Esophagus muscularis mucosa (tissue), 4 donors: Measurements from ENCODE around the gene MAK. TPM values are rescaled to one million over a fixed set of nuclear protein-coding genes. Genes with fewer than 3 reads are reported as not detected.
A peak's percentile ranks its signal among the peaks of the same experiment; 100 is the strongest.
"Not testable (repeated sequence)": the region's sequence is repeated elsewhere in the genome, so short reads cannot be mapped to it uniquely, and the experiment has no call there.

Source experiments
- DNase-seq: peaks from one replicate; pipeline ENCODE4 v3.0.0-alpha.2; 2017; ENCODE audit errors: extremely low spot score
- H3K27ac ChIP-seq, 4 donors: fragments of 200-600 bp; sonication (generic); replicated peaks in 1 of 4; 1 replicate in 3 of 4; 2 replicates in 1 of 4; pipeline ENCODE4 v1.5.1; 2016 to 2019; ENCODE audit warnings: mild to moderate bottlenecking in 1 of 4
- H3K27me3 ChIP-seq, 4 donors: fragments of 200-600 bp; sonication (generic); one replicate each; pipeline versions ENCODE4 v1.5.1 to v1.6.0; 2016 to 2019
- H3K36me3 ChIP-seq, 4 donors: fragments of 200-600 bp; sonication (generic); one replicate each; pipeline ENCODE4 v1.5.1; 2016 to 2019
- H3K4me1 ChIP-seq, 4 donors: fragments of 200-600 bp; sonication (generic); one replicate each; pipeline ENCODE4 v1.5.1; 2016 to 2019
- H3K4me3 ChIP-seq, 4 donors: fragments of 200-600 bp; sonication (generic); 1 replicate in 2 of 4; 2 replicates in 2 of 4; pipeline ENCODE4 v1.5.1; 2016 to 2019; ENCODE audit warnings: mild to moderate bottlenecking in 4 of 4, moderate library complexity in 1 of 4
- H3K9me3 ChIP-seq, 4 donors: fragments of 200-600 bp; sonication (generic); 1 replicate in 3 of 4; 2 replicates in 1 of 4; pipeline ENCODE4 v1.5.1; 2016 to 2019
- CTCF ChIP-seq, 3 experiments: fragments of 200-600 bp in 2 of 3; fragments of 450-650 bp in 1 of 3; sonication (generic) in 2 of 3; IDR thresholded peaks; one replicate each; pipeline ENCODE4 v1.5.1; 2017 to 2019; ENCODE audit warnings: antibody characterized with exemption in 3 of 3, mild to moderate bottlenecking in 2 of 3, moderate library complexity in 1 of 3
- EP300 ChIP-seq: sonication (generic); formaldehyde crosslinking; IDR thresholded peaks from one replicate; pipeline ENCODE4 v1.6.1; 2017; ENCODE audit warnings: antibody characterized with exemption
- POLR2A ChIP-seq: fragments of 450-650 bp; IDR thresholded peaks from one replicate; pipeline ENCODE4 v1.6.1; 2017; ENCODE audit warnings: antibody characterized with exemption, moderate library complexity, mild to moderate bottlenecking, low read depth
- POLR2AphosphoS5 ChIP-seq, 2 donors: sonication (generic); formaldehyde crosslinking; IDR thresholded peaks; one replicate each; pipeline ENCODE4 v1.6.1; 2017; ENCODE audit warnings: antibody characterized with exemption in 2 of 2
- WGBS: methylation state at CpG from one replicate; pipeline ENCODE4 v1.1.5; 2018; 5-methylcytosine and 5-hydroxymethylcytosine counted together
- intact Hi-C: fragments of 100-400 bp; cut with DNase I; formaldehyde crosslinking; loops from one replicate; pipeline ENCODE4 v1.15.1; 2023
- total RNA-seq, 4 donors: library from RNA; depleted of rRNA; stranded (reverse); fragments of >200 nt; gene quantifications; one replicate each; pipeline versions ENCODE4 v1.1.0 to v1.2.1, GENCODE V29; 2016

The MAK gene
- total RNA-seq, 4 donors from 2014 or later: 0.13 to 0.42 TPM; not detected in 2

GRCh38 chr6:10877012-10877411, 38.7 kb upstream of the MAK start:
- Histone ChIP-seq H3K27ac (no peak overlapping the region), H3K9me3 (no peaks in the 10 kb centered on the region), H3K4me1 (peaks cover 5 to 7% (median 6%) of the 10 kb centered on the region in 4 donors), H3K27me3 (peaks cover 0 to 28% (median 9%) of the 10 kb centered on the region in 4 donors), H3K36me3 (no peaks in the 10 kb centered on the region), H3K4me3 (no peak overlapping the region)
- DNase-seq: no peak
- no peak for TF ChIP-seq EP300
- no peak for TF ChIP-seq POLR2A
- TF ChIP-seq CTCF (IDR thresholded peaks at IDR 0.05): no peak
- TF ChIP-seq POLR2AphosphoS5 (IDR thresholded peaks at IDR 0.05): no peak
- WGBS: 98% methylated on average over 14 of the region's 14 CpGs
- intact Hi-C loops: no loop called here

- TF ChIP-seq POLR2AphosphoS5 (IDR thresholded peaks at IDR 0.05): no peak
- Histone ChIP-seq H3K27ac (no peak overlapping the region), H3K4me1 (no peaks in the 10 kb centered on the region), H3K36me3 (no peaks in the 10 kb centered on the region), H3K27me3 (peaks cover 0 to 8% (median 0%) of the 10 kb centered on the region in 4 donors), H3K4me3 (no peak overlapping the region), H3K9me3 (no peaks in the 10 kb centered on the region)
- peak; percentile 60 for DNase-seq
- intact Hi-C loops: no loop called here
- 82% methylated on average over 4 of the region's 4 CpGs for WGBS
Measured at GRCh38 chr6:10875026-10875425, 36.7 kb upstream of the MAK start.

GRCh38 chr6:10874207-10874606, 35.9 kb upstream of the MAK start:
- Histone ChIP-seq H3K4me1 (no peaks in the 10 kb centered on the region), H3K9me3 (no peaks in the 10 kb centered on the region), H3K36me3 (no peaks in the 10 kb centered on the region), H3K4me3 (no peak overlapping the region), H3K27me3 (peaks cover 0 to under 1% (median 0%) of the 10 kb centered on the region in 4 donors), H3K27ac (no peak overlapping the region)
- WGBS: 89% methylated on average over 6 of the region's 6 CpGs
- peak; percentile 42 for DNase-seq
- intact Hi-C loops: no loop called here
- no peak for TF ChIP-seq POLR2AphosphoS5 (IDR thresholded peaks at IDR 0.05)
- no peak for TF ChIP-seq POLR2A
- TF ChIP-seq EP300: no peak
- no peak for TF ChIP-seq CTCF (IDR thresholded peaks at IDR 0.05)

- H3K9me3 ChIP-seq: no peaks in the 10 kb centered on the region
- DNase-seq: no peak
- intact Hi-C loops: no loop called here
- H3K4me3 ChIP-seq: no peak overlapping the region
- H3K27ac ChIP-seq: no peak overlapping the region
- 61% methylated on average over 1 of the region's 1 CpG for WGBS
- no peaks in the 10 kb centered on the region for H3K36me3 ChIP-seq
- TF ChIP-seq POLR2A (no peak), EP300 (no peak), CTCF (IDR thresholded peaks at IDR 0.05) (no peak), POLR2AphosphoS5 (IDR thresholded peaks at IDR 0.05) (no peak)
- H3K27me3 ChIP-seq: no peaks in the 10 kb centered on the region
- H3K4me1 ChIP-seq: no peaks in the 10 kb centered on the region
Measured at GRCh38 chr6:10873374-10873773, 35.0 kb upstream of the MAK start.

- intact Hi-C loops: no loop called here
- H3K4me3 ChIP-seq: no peak overlapping the region
- peak; percentile 0 for DNase-seq
- WGBS: 88% methylated on average over 3 of the region's 3 CpGs
- no peaks in the 10 kb centered on the region for H3K4me1 ChIP-seq
- H3K9me3 ChIP-seq: no peaks in the 10 kb centered on the region
- TF ChIP-seq CTCF (IDR thresholded peaks at IDR 0.05): no peak
- no peak for TF ChIP-seq POLR2A
- TF ChIP-seq POLR2AphosphoS5 (IDR thresholded peaks at IDR 0.05): no peak
- no peak for TF ChIP-seq EP300
- H3K27me3 ChIP-seq: no peaks in the 10 kb centered on the region
- H3K27ac ChIP-seq: no peak overlapping the region
- H3K36me3 ChIP-seq: no peaks in the 10 kb centered on the region
Measured at GRCh38 chr6:10867952-10868351, 29.6 kb upstream of the MAK start.

- H3K27ac ChIP-seq, intact Hi-C loops, H3K4me1 ChIP-seq, DNase-seq, H3K4me3 ChIP-seq, H3K36me3 ChIP-seq, H3K9me3 ChIP-seq, H3K27me3 ChIP-seq: not testable (repeated sequence)
- 93% methylated on average over 3 of the region's 3 CpGs for WGBS
Measured at GRCh38 chr6:10866709-10867108, 28.4 kb upstream of the MAK start.

GRCh38 chr6:10863031-10863430, 24.7 kb upstream of the MAK start:
- H3K27ac ChIP-seq, H3K27me3 ChIP-seq, H3K36me3 ChIP-seq, H3K4me3 ChIP-seq, H3K9me3 ChIP-seq, intact Hi-C loops, H3K4me1 ChIP-seq: not testable (repeated sequence)
- DNase-seq: peak; percentile 57
- WGBS: 89% methylated on average over 7 of the region's 7 CpGs
